ENCODE measurements around the gene SPTBN5. TPM values are rescaled to one million over a fixed set of nuclear protein-coding genes. Genes with fewer than 3 reads are reported as not detected.

The SPTBN5 gene
- total and polyA plus RNA-seq, 2 experiments from 2014 or later = 0.70 to 2.1 TPM

GRCh38 chr15:41825572-41826535, 68.0 kb downstream of the SPTBN5 start:
- Histone ChIP-seq H3K27me3 (no peaks in the 10 kb centered on the region), H3K27ac (peak overlapping the region; percentile 36), H3K4me3 (no peak overlapping the region), H3K9me3 (ENCODE audit: low read depth) (no peaks in the 10 kb centered on the region), H3K4me1 (ENCODE audit: low read depth) (no peaks in the 10 kb centered on the region), H3K36me3 (peaks cover 25% of the 10 kb centered on the region)
- TF ChIP-seq CTCF (IDR thresholded peaks at IDR 0.05; ENCODE audit: low read depth, low read length) = no peak
- DNase-seq (ENCODE audit: low read depth in 1 of 2, low spot score in 1 of 2) = no peak

DNA sequence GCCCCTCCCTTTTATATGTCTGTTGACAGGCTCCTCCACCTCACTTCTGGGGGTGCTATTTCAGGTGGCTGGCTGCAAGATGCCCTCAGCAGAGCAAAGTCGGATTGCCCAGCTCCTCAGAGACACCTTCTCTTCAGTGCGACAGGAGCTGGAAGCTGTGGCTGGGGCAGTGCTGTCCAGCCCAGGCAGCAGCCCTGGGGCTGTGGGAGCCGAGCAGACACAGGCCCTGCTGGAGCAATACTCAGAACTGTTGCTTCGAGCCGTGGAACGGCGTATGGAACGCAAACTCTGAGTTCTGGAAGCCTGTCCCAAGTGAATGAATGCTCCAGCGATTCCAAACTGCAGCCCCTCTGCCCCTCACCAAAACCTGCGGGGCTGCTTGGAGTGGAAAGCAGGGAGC, 68.7 kb downstream of the SPTBN5 start:
- H3K36me3 ChIP-seq = peaks cover 32% of the 10 kb centered on the region
- no peaks in the 10 kb centered on the region for H3K27me3 ChIP-seq
- TF ChIP-seq CTCF (IDR thresholded peaks at IDR 0.05; ENCODE audit: low read depth, low read length) = no peak
- H3K27ac ChIP-seq = no peak overlapping the region
- no peaks in the 10 kb centered on the region for H3K9me3 ChIP-seq (ENCODE audit: low read depth)
- no peaks in the 10 kb centered on the region for H3K4me1 ChIP-seq (ENCODE audit: low read depth)
- DNase-seq (ENCODE audit: low read depth in 1 of 2, low spot score in 1 of 2) = no peak
- no peak overlapping the region for H3K4me3 ChIP-seq

GRCh38 chr15:41824062-41824745, 69.6 kb downstream of the SPTBN5 start:
- Histone ChIP-seq H3K4me3 (no peak overlapping the region), H3K27ac (no peak overlapping the region), H3K27me3 (no peaks in the 10 kb centered on the region), H3K9me3 (ENCODE audit: low read depth) (no peaks in the 10 kb centered on the region), H3K36me3 (peaks cover 41% of the 10 kb centered on the region), H3K4me1 (ENCODE audit: low read depth) (no peaks in the 10 kb centered on the region)
- no peak for DNase-seq (ENCODE audit: low read depth in 1 of 2, low spot score in 1 of 2)
- TF ChIP-seq CTCF (IDR thresholded peaks at IDR 0.05; ENCODE audit: low read depth, low read length) = no peak

- no peaks in the 10 kb centered on the region for H3K4me1 ChIP-seq (ENCODE audit: low read depth)
- no peaks in the 10 kb centered on the region for H3K27me3 ChIP-seq
- no peak overlapping the region for H3K27ac ChIP-seq
- no peaks in the 10 kb centered on the region for H3K9me3 ChIP-seq (ENCODE audit: low read depth)
- H3K36me3 ChIP-seq = peaks cover 48% of the 10 kb centered on the region
- no peak for TF ChIP-seq CTCF (IDR thresholded peaks at IDR 0.05; ENCODE audit: low read depth, low read length)
- no peak for DNase-seq (ENCODE audit: low read depth in 1 of 2, low spot score in 1 of 2)
- no peak overlapping the region for H3K4me3 ChIP-seq
Measured at GRCh38 chr15:41823502-41823901, 70.4 kb downstream of the SPTBN5 start.

DNA sequence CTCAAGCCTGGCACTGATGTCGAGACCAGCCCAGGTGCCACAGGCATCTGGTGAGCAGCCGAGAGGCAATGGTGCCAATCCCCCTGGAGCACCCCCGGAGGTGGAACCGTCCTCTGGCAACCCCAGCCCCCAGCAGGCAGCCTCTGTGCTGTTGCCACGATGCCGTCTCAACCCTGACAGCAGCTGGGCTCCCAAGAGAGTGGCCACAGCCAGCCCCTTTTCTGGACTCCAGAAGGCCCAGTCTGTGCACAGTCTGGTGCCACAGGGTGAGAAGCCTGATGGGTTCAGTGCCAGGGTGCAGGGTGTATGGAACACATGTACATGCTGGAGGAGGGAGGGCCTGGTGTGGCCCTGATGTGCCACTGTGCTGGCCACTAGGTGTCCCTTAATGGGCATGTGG, 70.9 kb downstream of the SPTBN5 start:
- no peaks in the 10 kb centered on the region for H3K27me3 ChIP-seq
- no peak for DNase-seq (ENCODE audit: low read depth in 1 of 2, low spot score in 1 of 2)
- H3K9me3 ChIP-seq (ENCODE audit: low read depth) = no peaks in the 10 kb centered on the region
- H3K4me1 ChIP-seq (ENCODE audit: low read depth) = no peaks in the 10 kb centered on the region
- no peak for TF ChIP-seq CTCF (IDR thresholded peaks at IDR 0.05; ENCODE audit: low read depth, low read length)
- peaks cover 53% of the 10 kb centered on the region for H3K36me3 ChIP-seq
- H3K4me3 ChIP-seq = no peak overlapping the region
- H3K27ac ChIP-seq = no peak overlapping the region
